Measurements from ENCODE around the gene RAB3GAP1. TPM values are rescaled to one million over a fixed set of nuclear protein-coding genes. Genes with fewer than 3 reads are reported as not detected.

The RAB3GAP1 gene
- total RNA-seq, 4 donors from 2014 or later = 40.8 to 56.2 (median 47.3) TPM

GRCh38 chr2:135175177-135175576, 123.1 kb downstream of the RAB3GAP1 start:
- Histone ChIP-seq H3K9me3 (peaks cover 0 to 13% (median 0%) of the 10 kb centered on the region in 4 donors), H3K27ac (no peak overlapping the region), H3K27me3 (no peaks in the 10 kb centered on the region), H3K4me3 (no peak overlapping the region), H3K36me3 (peaks cover 0 to 84% (median 0%) of the 10 kb centered on the region in 3 donors), H3K4me1 (no peaks in the 10 kb centered on the region)
- TF ChIP-seq CTCF (IDR thresholded peaks at IDR 0.05) (no peak), EP300 (IDR thresholded peaks at IDR 0.05) (no peak), POLR2A (IDR thresholded peaks at IDR 0.05) (no peak)
- DNase-seq (ENCODE audit: low spot score in 2 of 2) = no peak
- WGBS, 2 donors = 88 to 93% methylated on average over 3 of the region's 3 CpGs

GRCh38 chr2:135179689-135180088, 127.6 kb downstream of the RAB3GAP1 start:
- no peak for DNase-seq (ENCODE audit: low spot score in 2 of 2)
- 86% methylated on average over 1 of the region's 1 CpG for WGBS, 2 donors
- H3K36me3 ChIP-seq = peaks cover 0 to 39% (median 0%) of the 10 kb centered on the region in 3 donors
- H3K27me3 ChIP-seq = no peaks in the 10 kb centered on the region
- no peak for TF ChIP-seq EP300 (IDR thresholded peaks at IDR 0.05)
- peaks cover 0 to 13% (median 0%) of the 10 kb centered on the region in 4 donors for H3K9me3 ChIP-seq
- no peak overlapping the region for H3K4me3 ChIP-seq
- no peaks in the 10 kb centered on the region for H3K4me1 ChIP-seq
- H3K27ac ChIP-seq = no peak overlapping the region

- Histone ChIP-seq H3K9me3 (peaks cover 0 to 5% (median 0%) of the 10 kb centered on the region in 4 donors), H3K27me3 (no peaks in the 10 kb centered on the region), H3K4me3 (no peak overlapping the region), H3K4me1 (no peaks in the 10 kb centered on the region), H3K36me3 (peaks cover 0 to 24% (median 0%) of the 10 kb centered on the region in 3 donors), H3K27ac (no peak overlapping the region)
- no peak for DNase-seq (ENCODE audit: low spot score in 2 of 2)
- WGBS, 2 donors = 62 to 64% methylated on average over 8 of the region's 8 CpGs
- TF ChIP-seq CTCF (IDR thresholded peaks at IDR 0.05) (no peak), EP300 (IDR thresholded peaks at IDR 0.05) (no peak), POLR2A (IDR thresholded peaks at IDR 0.05) (no peak)
These were observed 130.1 kb downstream of the RAB3GAP1 start for GRCh38 chr2:135182190-135182589.

- H3K4me3 ChIP-seq = no peak overlapping the region
- DNase-seq (ENCODE audit: low spot score in 2 of 2) = no peak
- H3K4me1 ChIP-seq = no peaks in the 10 kb centered on the region
- TF ChIP-seq CTCF (IDR thresholded peaks at IDR 0.05) (no peak), EP300 (IDR thresholded peaks at IDR 0.05) (no peak), POLR2A (IDR thresholded peaks at IDR 0.05) (no peak)
- H3K27ac ChIP-seq = no peak overlapping the region
- H3K27me3 ChIP-seq = no peaks in the 10 kb centered on the region
- 69 to 72% methylated on average over 3 of the region's 3 CpGs for WGBS, 2 donors
- peaks cover 0 to under 1% (median 0%) of the 10 kb centered on the region in 4 donors for H3K9me3 ChIP-seq
- H3K36me3 ChIP-seq = peaks cover 0 to 20% (median 0%) of the 10 kb centered on the region in 3 donors
These were observed 130.5 kb downstream of the RAB3GAP1 start for GRCh38 chr2:135182601-135183000.

- Histone ChIP-seq H3K4me1 (no peaks in the 10 kb centered on the region), H3K27ac (no peak overlapping the region), H3K27me3 (no peaks in the 10 kb centered on the region), H3K36me3 (peaks cover 0 to 11% (median 0%) of the 10 kb centered on the region in 3 donors), H3K9me3 (no peaks in the 10 kb centered on the region), H3K4me3 (no peak overlapping the region)
- 80 to 94% methylated on average over 1 of the region's 1 CpG for WGBS, 2 donors
- TF ChIP-seq CTCF (IDR thresholded peaks at IDR 0.05) = no peak
- TF ChIP-seq EP300 (IDR thresholded peaks at IDR 0.05) = no peak
- no peak for TF ChIP-seq POLR2A (IDR thresholded peaks at IDR 0.05)
- DNase-seq (ENCODE audit: low spot score in 2 of 2) = no peak
These were observed 131.7 kb downstream of the RAB3GAP1 start for GRCh38 chr2:135183822-135184221.

GRCh38 chr2:135186054-135186453, 134.0 kb downstream of the RAB3GAP1 start:
- H3K27me3 ChIP-seq = no peaks in the 10 kb centered on the region
- TF ChIP-seq EP300 (IDR thresholded peaks at IDR 0.05) (no peak), POLR2A (IDR thresholded peaks at IDR 0.05) (no peak), CTCF (IDR thresholded peaks at IDR 0.05) (no peak)
- H3K36me3 ChIP-seq = peaks cover 0 to 11% (median 0%) of the 10 kb centered on the region in 3 donors
- H3K4me3 ChIP-seq = no peak overlapping the region
- DNase-seq (ENCODE audit: low spot score in 2 of 2) = no peak
- peaks cover 0 to 22% (median under 1%) of the 10 kb centered on the region in 4 donors for H3K9me3 ChIP-seq
- H3K27ac ChIP-seq = no peak overlapping the region
- H3K4me1 ChIP-seq = no peaks in the 10 kb centered on the region
- WGBS, 2 donors = 84 to 87% methylated on average over 5 of the region's 5 CpGs

All from tibial nerve (tissue), 4 donors.